ENCODE data around the gene PSME2.

The PSME2 gene

GRCh38 chr14:24126939-24127338 lies 19.5 kb downstream of the PSME2 start:
- Histone ChIP-seq H3K4me1 (ENCODE audit: control insufficient read depth, insufficient read depth, low read length) (peaks cover 1% of the 10 kb centered on the region), H3K4me3 (ENCODE audit: low read depth, low read length) (no peak overlapping the region), H3K27me3 (ENCODE audit: control insufficient read depth, insufficient read depth, low read length) (no peaks in the 10 kb centered on the region), H3K9me3 (ENCODE audit: control insufficient read depth, insufficient read depth, low read length) (no peaks in the 10 kb centered on the region), H3K36me3 (ENCODE audit: control insufficient read depth, insufficient read depth, low read length) (peaks cover 11% of the 10 kb centered on the region), H3K9ac (ENCODE audit: low read depth, low read length) (no peak overlapping the region)

DNA sequence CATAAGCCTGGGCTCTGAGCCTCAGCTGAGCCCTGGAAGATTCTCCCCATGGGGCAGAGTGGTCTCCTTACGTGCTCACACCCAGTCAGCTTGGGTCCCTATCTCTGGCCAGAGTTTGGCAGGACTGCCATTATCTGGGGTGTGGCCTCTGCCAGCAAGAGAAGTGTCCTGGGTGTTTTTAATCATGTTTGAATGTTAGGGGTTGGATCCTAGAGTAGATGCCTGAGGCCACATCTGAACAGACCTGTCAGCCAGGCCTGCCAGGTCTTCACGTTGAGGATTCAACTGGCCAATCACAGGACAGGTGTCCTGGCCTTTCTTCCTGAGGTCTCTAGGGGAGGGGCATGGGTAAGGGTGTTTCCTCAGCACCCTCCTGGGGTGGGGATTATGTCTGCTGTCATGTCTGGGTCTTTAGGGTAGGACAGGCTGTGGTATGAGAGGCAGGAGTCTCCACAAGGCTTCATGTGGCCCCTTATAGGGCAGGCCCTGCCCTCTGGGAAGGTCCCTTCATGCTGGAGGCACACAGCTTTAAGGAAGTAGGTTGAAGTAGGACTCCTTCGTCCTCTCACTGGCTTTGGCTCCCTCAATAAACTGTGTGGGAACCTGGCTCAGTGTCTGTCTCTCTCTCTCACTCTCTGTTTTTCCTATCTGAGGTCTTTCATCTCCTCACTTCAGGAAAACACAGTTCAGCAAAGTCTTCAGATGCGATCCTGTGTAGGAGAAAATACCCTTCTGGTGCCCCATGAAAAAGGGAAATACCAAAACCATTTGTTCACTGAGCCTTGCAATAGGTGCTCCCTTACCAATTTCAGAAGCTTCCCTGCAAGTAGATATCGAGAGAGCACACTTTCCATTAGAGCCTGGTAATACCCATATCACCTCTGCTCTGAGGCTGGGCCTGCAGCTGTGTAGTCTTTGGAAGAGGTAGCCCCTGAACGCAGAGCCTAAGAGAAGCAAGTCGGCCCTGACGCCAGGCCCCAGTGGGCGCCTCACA lies 22.7 kb downstream of the PSME2 start:
- H3K27me3 ChIP-seq (ENCODE audit: control insufficient read depth, insufficient read depth, low read length): no peaks in the 10 kb centered on the region
- H3K9me3 ChIP-seq (ENCODE audit: control insufficient read depth, insufficient read depth, low read length): no peaks in the 10 kb centered on the region
- H3K9ac ChIP-seq (ENCODE audit: low read depth, low read length): no peak overlapping the region
- no peaks in the 10 kb centered on the region for H3K4me1 ChIP-seq (ENCODE audit: control insufficient read depth, insufficient read depth, low read length)
- no peak overlapping the region for H3K4me3 ChIP-seq (ENCODE audit: low read depth, low read length)
- peaks cover 26% of the 10 kb centered on the region for H3K36me3 ChIP-seq (ENCODE audit: control insufficient read depth, insufficient read depth, low read length)

DNA sequence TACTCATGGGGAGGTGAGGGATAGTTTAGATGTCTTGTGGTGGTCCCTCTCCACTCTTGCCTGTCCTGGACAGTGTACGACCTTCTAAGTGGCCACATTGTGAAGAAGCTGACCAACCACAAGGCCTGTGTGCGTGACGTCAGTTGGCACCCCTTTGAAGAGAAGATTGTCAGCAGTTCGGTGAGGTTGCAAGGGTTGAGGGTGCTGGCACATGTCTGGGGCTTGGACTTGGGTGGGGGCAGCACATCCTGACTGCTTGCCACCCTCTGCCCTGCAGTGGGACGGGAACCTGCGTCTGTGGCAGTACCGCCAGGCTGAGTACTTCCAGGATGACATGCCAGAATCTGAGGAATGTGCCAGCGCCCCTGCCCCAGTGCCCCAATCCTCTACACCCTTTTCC lies 23.5 kb downstream of the PSME2 start:
- Histone ChIP-seq H3K9me3 (ENCODE audit: control insufficient read depth, insufficient read depth, low read length) (no peaks in the 10 kb centered on the region), H3K36me3 (ENCODE audit: control insufficient read depth, insufficient read depth, low read length) (peaks cover 33% of the 10 kb centered on the region), H3K4me3 (ENCODE audit: low read depth, low read length) (no peak overlapping the region), H3K4me1 (ENCODE audit: control insufficient read depth, insufficient read depth, low read length) (no peaks in the 10 kb centered on the region), H3K27me3 (ENCODE audit: control insufficient read depth, insufficient read depth, low read length) (no peaks in the 10 kb centered on the region), H3K9ac (ENCODE audit: low read depth, low read length) (no peak overlapping the region)

DNA sequence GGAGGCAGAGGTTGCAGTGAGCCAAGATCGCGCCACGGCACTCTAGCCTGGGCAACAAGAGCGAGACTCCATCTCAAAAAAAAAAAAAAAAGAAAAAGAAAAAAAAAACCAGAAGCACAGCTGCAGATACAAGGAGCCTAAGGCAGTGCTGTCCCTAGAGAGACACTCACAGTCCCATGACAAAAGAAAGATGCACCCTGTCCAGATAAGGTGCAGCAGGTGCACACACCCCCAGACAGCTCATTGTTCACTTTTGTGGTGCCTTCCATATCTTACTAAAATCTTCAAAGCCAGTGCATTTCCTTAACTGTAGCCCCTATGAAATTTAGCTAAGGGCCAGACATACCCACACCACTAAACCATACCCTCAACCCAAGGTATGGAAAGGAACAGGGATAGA lies 24.0 kb downstream of the PSME2 start:
- Histone ChIP-seq H3K4me1 (ENCODE audit: control insufficient read depth, insufficient read depth, low read length) (no peaks in the 10 kb centered on the region), H3K27me3 (ENCODE audit: control insufficient read depth, insufficient read depth, low read length) (no peaks in the 10 kb centered on the region), H3K36me3 (ENCODE audit: control insufficient read depth, insufficient read depth, low read length) (peaks cover 35% of the 10 kb centered on the region), H3K9me3 (ENCODE audit: control insufficient read depth, insufficient read depth, low read length) (no peaks in the 10 kb centered on the region), H3K4me3 (ENCODE audit: low read depth, low read length) (no peak overlapping the region), H3K9ac (ENCODE audit: low read depth, low read length) (no peak overlapping the region)

GRCh38 chr14:24121210-24121609 lies 25.2 kb downstream of the PSME2 start:
- peaks cover 38% of the 10 kb centered on the region for H3K36me3 ChIP-seq (ENCODE audit: control insufficient read depth, insufficient read depth, low read length)
- H3K4me1 ChIP-seq (ENCODE audit: control insufficient read depth, insufficient read depth, low read length): peaks cover 2% of the 10 kb centered on the region
- H3K27me3 ChIP-seq (ENCODE audit: control insufficient read depth, insufficient read depth, low read length): no peaks in the 10 kb centered on the region
- no peak overlapping the region for H3K4me3 ChIP-seq (ENCODE audit: low read depth, low read length)
- no peak overlapping the region for H3K9ac ChIP-seq (ENCODE audit: low read depth, low read length)
- H3K9me3 ChIP-seq (ENCODE audit: control insufficient read depth, insufficient read depth, low read length): no peaks in the 10 kb centered on the region

GRCh38 chr14:24119691-24120090 lies 26.7 kb downstream of the PSME2 start:
- Histone ChIP-seq H3K27me3 (ENCODE audit: control insufficient read depth, insufficient read depth, low read length) (no peaks in the 10 kb centered on the region), H3K9ac (ENCODE audit: low read depth, low read length) (no peak overlapping the region), H3K36me3 (ENCODE audit: control insufficient read depth, insufficient read depth, low read length) (peaks cover 38% of the 10 kb centered on the region), H3K4me1 (ENCODE audit: control insufficient read depth, insufficient read depth, low read length) (peaks cover 3% of the 10 kb centered on the region), H3K9me3 (ENCODE audit: control insufficient read depth, insufficient read depth, low read length) (no peaks in the 10 kb centered on the region), H3K4me3 (ENCODE audit: low read depth, low read length) (no peak overlapping the region)

DNA sequence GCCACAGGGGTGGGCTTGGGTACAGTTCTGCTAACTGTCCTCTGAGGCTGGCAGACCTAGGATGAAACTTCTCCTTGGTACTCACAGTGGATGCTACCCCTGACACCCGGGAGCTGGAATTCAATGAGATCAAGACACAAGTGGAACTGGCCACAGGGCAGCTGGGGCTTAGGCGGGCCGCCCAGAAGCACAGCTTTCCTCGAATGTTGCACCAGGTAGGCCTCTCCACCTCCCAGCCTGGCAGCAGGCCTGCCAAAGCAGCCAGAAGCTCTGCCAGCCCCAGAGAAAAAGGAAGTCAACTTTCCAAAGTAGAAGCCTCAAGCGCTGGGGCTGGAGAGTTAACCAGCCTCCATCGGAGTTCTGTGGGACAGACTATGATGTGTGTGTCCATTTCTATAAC lies 29.2 kb downstream of the PSME2 start:
- peaks cover 27% of the 10 kb centered on the region for H3K36me3 ChIP-seq (ENCODE audit: control insufficient read depth, insufficient read depth, low read length)

DNA sequence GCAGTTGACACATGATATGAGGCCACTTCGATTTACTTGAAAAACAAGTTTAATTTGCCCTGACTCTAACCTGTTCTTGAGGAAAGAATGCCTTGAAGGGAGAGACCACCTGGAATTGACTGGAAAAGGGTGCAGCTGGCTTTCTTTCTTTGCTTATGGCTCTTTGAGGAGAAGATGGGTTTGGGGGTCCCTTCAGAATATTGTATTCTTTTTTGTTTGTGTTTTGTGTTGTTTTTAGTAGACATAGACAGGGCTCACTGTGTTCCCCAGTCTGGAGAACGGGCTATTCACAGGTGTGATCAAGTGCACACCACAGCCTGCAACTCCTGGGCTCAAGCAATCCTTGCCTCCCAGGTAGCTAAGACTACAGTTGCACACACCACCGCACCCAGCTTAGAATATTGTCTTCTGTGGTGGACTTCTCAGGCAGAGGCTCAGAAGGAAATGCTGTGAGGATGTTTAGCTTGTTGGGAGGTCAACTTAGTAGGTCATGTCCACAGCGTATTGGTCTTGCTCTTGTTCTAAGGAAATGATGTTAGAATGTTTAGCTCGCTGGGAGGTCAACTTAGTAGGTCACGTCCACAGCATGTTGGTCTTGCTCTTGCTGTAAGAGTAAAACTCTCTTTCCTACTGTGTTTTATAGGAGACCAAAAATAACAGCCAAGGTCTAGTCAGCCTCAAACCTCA lies 30.1 kb downstream of the PSME2 start:
- Histone ChIP-seq H3K4me1 (ENCODE audit: control insufficient read depth, insufficient read depth, low read length) (peaks cover 3% of the 10 kb centered on the region), H3K27me3 (ENCODE audit: control insufficient read depth, insufficient read depth, low read length) (no peaks in the 10 kb centered on the region), H3K4me3 (ENCODE audit: low read depth, low read length) (peak overlapping the region; percentile 93), H3K36me3 (ENCODE audit: control insufficient read depth, insufficient read depth, low read length) (peaks cover 26% of the 10 kb centered on the region), H3K9ac (ENCODE audit: low read depth, low read length) (peak overlapping the region; percentile 74), H3K9me3 (ENCODE audit: control insufficient read depth, insufficient read depth, low read length) (no peaks in the 10 kb centered on the region)

More for the DNA sequence above, 29.2 kb downstream of the PSME2 start:
- Histone ChIP-seq H3K9ac (ENCODE audit: low read depth, low read length) (no peak overlapping the region), H3K4me3 (ENCODE audit: low read depth, low read length) (no peak overlapping the region), H3K9me3 (ENCODE audit: control insufficient read depth, insufficient read depth, low read length) (no peaks in the 10 kb centered on the region), H3K27me3 (ENCODE audit: control insufficient read depth, insufficient read depth, low read length) (no peaks in the 10 kb centered on the region), H3K4me1 (ENCODE audit: control insufficient read depth, insufficient read depth, low read length) (peaks cover 3% of the 10 kb centered on the region)

GRCh38 chr14:24115422-24116127 lies 30.8 kb downstream of the PSME2 start:
- H3K4me3 ChIP-seq (ENCODE audit: low read depth, low read length): peak overlapping the region; percentile 93
- peaks cover 3% of the 10 kb centered on the region for H3K4me1 ChIP-seq (ENCODE audit: control insufficient read depth, insufficient read depth, low read length)
- H3K36me3 ChIP-seq (ENCODE audit: control insufficient read depth, insufficient read depth, low read length): peaks cover 23% of the 10 kb centered on the region
- H3K9ac ChIP-seq (ENCODE audit: low read depth, low read length): peak overlapping the region; percentile 74
- no peaks in the 10 kb centered on the region for H3K27me3 ChIP-seq (ENCODE audit: control insufficient read depth, insufficient read depth, low read length)
- H3K9me3 ChIP-seq (ENCODE audit: control insufficient read depth, insufficient read depth, low read length): no peaks in the 10 kb centered on the region

DNA sequence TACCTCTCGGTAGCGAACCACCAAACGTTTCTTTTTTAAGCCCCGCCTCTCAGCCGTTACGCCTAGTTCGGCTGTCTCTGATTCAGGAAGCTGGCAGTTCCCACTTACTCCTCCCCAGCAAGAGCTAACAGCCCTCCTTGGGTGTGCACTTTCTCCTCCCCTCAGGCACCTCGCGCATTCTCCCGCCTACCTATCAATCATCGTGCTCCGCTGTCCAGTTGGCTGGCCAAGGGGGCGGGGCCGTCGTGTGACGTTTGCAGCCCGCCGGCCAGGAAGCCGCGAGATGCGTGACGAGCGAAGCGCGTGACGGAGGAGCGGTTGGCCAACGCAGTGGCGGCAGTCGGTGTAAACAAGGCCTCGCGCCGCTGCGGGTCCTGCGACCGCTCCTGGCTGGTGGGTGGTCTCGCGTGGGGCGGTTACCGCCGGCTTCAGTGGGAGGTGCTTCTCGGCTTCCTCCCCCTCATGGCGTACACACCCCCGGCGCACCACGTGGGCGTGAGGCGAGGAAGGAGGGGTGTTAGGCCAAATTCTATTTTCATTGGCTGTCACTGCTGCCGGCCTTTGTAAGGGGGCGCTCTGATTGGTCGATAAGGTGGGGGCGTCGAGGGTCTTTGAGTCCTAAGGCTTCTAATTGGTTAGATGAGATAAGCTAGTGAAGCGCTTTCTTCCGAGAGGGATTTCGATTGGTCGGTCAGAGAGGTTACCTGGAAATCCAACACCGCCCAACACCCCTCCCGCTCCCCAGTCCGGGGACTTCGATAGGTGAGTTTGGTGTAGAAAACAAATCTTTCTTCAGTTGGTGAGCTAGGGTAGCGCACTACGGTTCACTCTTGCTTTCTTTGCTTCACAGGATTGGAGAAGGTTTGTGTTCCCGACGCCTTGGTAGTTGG lies 31.6 kb downstream of the PSME2 start, which contains the start of the genes DCAF11 and NRL:
TSS of gene DCAF11 (plus strand) at position 246 of the 890 bp plus-strand sequence. CDS start 818 bp downstream, outside the sequence.
TSS of gene NRL (minus strand) at position 418 of the 890 bp plus-strand sequence. CDS start 32,101 bp downstream, outside the sequence.
- Histone ChIP-seq H3K27me3 (ENCODE audit: control insufficient read depth, insufficient read depth, low read length) (no peaks in the 10 kb centered on the region), H3K36me3 (ENCODE audit: control insufficient read depth, insufficient read depth, low read length) (peaks cover 22% of the 10 kb centered on the region), H3K4me3 (ENCODE audit: low read depth, low read length) (peak within 1 kb of the TSS; percentile 93), H3K4me1 (ENCODE audit: control insufficient read depth, insufficient read depth, low read length) (peaks cover 3% of the 10 kb centered on the region), H3K9me3 (ENCODE audit: control insufficient read depth, insufficient read depth, low read length) (no peaks in the 10 kb centered on the region), H3K9ac (ENCODE audit: low read depth, low read length) (peak within 1 kb of the TSS; percentile 74)

Data from iPS-15b (cell line).